ENCODE results near the gene SRGAP1. TPM values are rescaled to one million over a fixed set of nuclear protein-coding genes. Genes with fewer than 3 reads are reported as not detected.
"Not testable (repeated sequence)": the region's sequence is repeated elsewhere in the genome, so short reads cannot be mapped to it uniquely, and the experiment has no call there.

Gene SRGAP1
- polyA plus RNA-seq, 1 donor (not counting 4 experiments of a cell fraction or from before 2014, with no cell fraction given): 4.5 TPM

- no peak for TF ChIP-seq EZH2 (IDR thresholded peaks at IDR 0.05; ENCODE audit: low read length)
- TF ChIP-seq CTCF (optimal IDR thresholded peaks at IDR 0.05 in 1 of 3, IDR thresholded peaks at IDR 0.05 in 1 of 3, conservative IDR thresholded peaks at IDR 0.05 in 1 of 3; ENCODE audit: extremely low read depth in 1 of 3, insufficient read depth in 2 of 3, low read length in 3 of 3): no peak
- Histone ChIP-seq H3K4me2 (ENCODE audit: control insufficient read depth, extremely low read depth, insufficient read depth, low read depth, low read length) (no peak overlapping the region), H3K27ac (ENCODE audit: control insufficient read depth, insufficient read depth, low read length) (no peak overlapping the region), H3K4me1 (ENCODE audit: control insufficient read depth, extremely low read depth, insufficient read depth, low read length) (no peaks in the 10 kb centered on the region), H4K20me1 (ENCODE audit: control insufficient read depth, extremely low read depth, insufficient read depth, low read length) (no peaks in the 10 kb centered on the region), H3K36me3 (ENCODE audit: control insufficient read depth in 2 of 2, extremely low read depth in 1 of 2, insufficient read depth in 2 of 2, low read length in 2 of 2) (no peaks in the 10 kb centered on the region), H3K9me3 (ENCODE audit: control insufficient read depth, low read depth, low read length) (no peaks in the 10 kb centered on the region), H3K4me3 (ENCODE audit: control insufficient read depth in 2 of 3, extremely low read depth in 1 of 3, insufficient read depth in 2 of 3, low read depth in 1 of 3, low read length in 3 of 3) (no peak overlapping the region), H3K9ac (ENCODE audit: control insufficient read depth, extremely low read depth, insufficient read depth, low read length) (no peak overlapping the region), H3K9me1 (ENCODE audit: control insufficient read depth, extremely low read depth, insufficient read depth, low read length) (no peaks in the 10 kb centered on the region), H3K27me3 (ENCODE audit: control insufficient read depth, extremely low read depth, insufficient read depth, low read length) (no peaks in the 10 kb centered on the region), H3K79me2 (ENCODE audit: control insufficient read depth, insufficient read depth, low read length) (peaks cover 51% of the 10 kb centered on the region), H2AFZ (ENCODE audit: control insufficient read depth, low read length) (no peak overlapping the region)
- no peak for FAIRE-seq
- dilution Hi-C loops (cut with MboI; ENCODE audit: extremely low pct_ligation_motif_present, low sequenced_read_pairs): no loop called here
- no peak for DNase-seq (ENCODE audit: low read depth, low spot score)
These were observed 33.2 kb downstream of the SRGAP1 start for GRCh38 chr12:63877693-63878092.

DNA sequence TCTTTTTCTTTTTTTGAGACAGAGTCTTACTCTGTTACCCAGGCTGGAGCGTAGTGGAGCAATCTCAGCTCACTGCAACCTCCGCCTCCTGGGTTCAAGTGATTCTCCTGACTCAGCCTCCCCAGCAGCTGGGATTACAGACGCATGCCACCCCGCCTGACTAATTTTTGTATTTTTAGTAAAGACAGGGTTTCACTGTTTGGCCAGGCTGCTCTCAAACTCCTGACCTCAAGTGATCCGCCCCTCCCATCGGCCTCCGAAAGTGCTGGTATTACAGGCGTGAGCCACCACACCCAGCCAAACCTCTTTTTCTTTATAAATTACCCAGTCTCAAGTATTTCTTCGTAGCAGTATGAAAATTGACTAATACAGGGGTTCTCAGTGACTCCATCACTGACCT, 35.7 kb downstream of the SRGAP1 start:
- H3K4me1 ChIP-seq (ENCODE audit: control insufficient read depth, extremely low read depth, insufficient read depth, low read length); H2AFZ ChIP-seq (ENCODE audit: control insufficient read depth, low read length); H3K27me3 ChIP-seq (ENCODE audit: control insufficient read depth, extremely low read depth, insufficient read depth, low read length); dilution Hi-C loops (cut with MboI; ENCODE audit: extremely low pct_ligation_motif_present, low sequenced_read_pairs); H3K4me3 ChIP-seq (ENCODE audit: control insufficient read depth in 2 of 3, extremely low read depth in 1 of 3, insufficient read depth in 2 of 3, low read depth in 1 of 3, low read length in 3 of 3); H3K4me2 ChIP-seq (ENCODE audit: control insufficient read depth, extremely low read depth, insufficient read depth, low read depth, low read length); H3K9me3 ChIP-seq (ENCODE audit: control insufficient read depth, low read depth, low read length); H4K20me1 ChIP-seq (ENCODE audit: control insufficient read depth, extremely low read depth, insufficient read depth, low read length); H3K9ac ChIP-seq (ENCODE audit: control insufficient read depth, extremely low read depth, insufficient read depth, low read length); H3K27ac ChIP-seq (ENCODE audit: control insufficient read depth, insufficient read depth, low read length); H3K36me3 ChIP-seq (ENCODE audit: control insufficient read depth in 2 of 2, extremely low read depth in 1 of 2, insufficient read depth in 2 of 2, low read length in 2 of 2); H3K9me1 ChIP-seq (ENCODE audit: control insufficient read depth, extremely low read depth, insufficient read depth, low read length); FAIRE-seq; DNase-seq (ENCODE audit: low read depth, low spot score): not testable (repeated sequence)
- peaks cover 47% of the 10 kb centered on the region for H3K79me2 ChIP-seq (ENCODE audit: control insufficient read depth, insufficient read depth, low read length)

DNA sequence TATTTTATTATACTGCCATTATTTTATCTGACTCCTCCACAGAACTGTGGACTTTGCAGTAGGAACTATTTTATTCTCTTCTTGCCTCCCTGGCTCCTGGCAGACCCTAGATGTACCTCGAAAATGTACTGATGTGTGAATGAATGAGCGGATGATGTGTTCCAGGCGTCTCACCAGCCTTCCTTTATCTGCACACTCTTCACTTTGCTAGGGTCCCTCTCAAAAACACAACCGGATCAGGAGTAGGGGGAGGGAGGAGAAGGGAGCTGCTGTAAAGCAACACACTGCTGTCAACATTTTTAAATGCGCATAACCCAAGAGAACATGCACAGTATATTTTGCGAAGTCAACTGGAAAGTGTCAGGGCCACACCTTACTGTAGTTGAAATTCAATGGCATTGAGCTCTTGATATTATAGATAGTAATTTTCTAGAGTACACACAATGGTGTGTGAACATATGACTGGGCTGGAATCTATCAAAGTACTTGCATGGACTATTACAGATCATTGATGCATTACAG, 36.3 kb downstream of the SRGAP1 start:
- Histone ChIP-seq H3K36me3 (ENCODE audit: control insufficient read depth in 2 of 2, extremely low read depth in 1 of 2, insufficient read depth in 2 of 2, low read length in 2 of 2) (no peaks in the 10 kb centered on the region), H3K9me3 (ENCODE audit: control insufficient read depth, low read depth, low read length) (no peaks in the 10 kb centered on the region), H3K4me3 (ENCODE audit: control insufficient read depth in 2 of 3, extremely low read depth in 1 of 3, insufficient read depth in 2 of 3, low read depth in 1 of 3, low read length in 3 of 3) (no peak overlapping the region), H4K20me1 (ENCODE audit: control insufficient read depth, extremely low read depth, insufficient read depth, low read length) (no peaks in the 10 kb centered on the region), H3K79me2 (ENCODE audit: control insufficient read depth, insufficient read depth, low read length) (peaks cover 47% of the 10 kb centered on the region), H3K4me2 (ENCODE audit: control insufficient read depth, extremely low read depth, insufficient read depth, low read depth, low read length) (no peak overlapping the region), H3K27me3 (ENCODE audit: control insufficient read depth, extremely low read depth, insufficient read depth, low read length) (no peaks in the 10 kb centered on the region), H3K9ac (ENCODE audit: control insufficient read depth, extremely low read depth, insufficient read depth, low read length) (no peak overlapping the region), H3K9me1 (ENCODE audit: control insufficient read depth, extremely low read depth, insufficient read depth, low read length) (no peaks in the 10 kb centered on the region), H2AFZ (ENCODE audit: control insufficient read depth, low read length) (no peak overlapping the region), H3K4me1 (ENCODE audit: control insufficient read depth, extremely low read depth, insufficient read depth, low read length) (peaks cover 5% of the 10 kb centered on the region), H3K27ac (ENCODE audit: control insufficient read depth, insufficient read depth, low read length) (no peak overlapping the region)
- dilution Hi-C loops (cut with MboI; ENCODE audit: extremely low pct_ligation_motif_present, low sequenced_read_pairs): no loop called here
- FAIRE-seq (no peak), DNase-seq (ENCODE audit: low read depth, low spot score) (no peak)
- no peak for TF ChIP-seq EZH2 (IDR thresholded peaks at IDR 0.05; ENCODE audit: low read length)
- no peak for TF ChIP-seq CTCF (optimal IDR thresholded peaks at IDR 0.05 in 1 of 3, IDR thresholded peaks at IDR 0.05 in 1 of 3, conservative IDR thresholded peaks at IDR 0.05 in 1 of 3; ENCODE audit: extremely low read depth in 1 of 3, insufficient read depth in 2 of 3, low read length in 3 of 3)
